CD4-positive, alpha-beta T cell treated with Interleukin-10 for 1 hour (primary cell): ENCODE data around the gene SOCS1.

Experiments
- DNase-seq: peaks from one replicate; pipeline ENCODE4 v3.0.0-alpha.2; 2020

Gene SOCS1

GRCh38 chr16:11242658-11243057 is 13.3 kb downstream of the SOCS1 start:
- DNase-seq = no peak

GRCh38 chr16:11241480-11242204 is 14.4 kb downstream of the SOCS1 start:
- no peak for DNase-seq

- DNase-seq = peak; percentile 29
Observed at GRCh38 chr16:11240636-11241473, 15.1 kb downstream of the SOCS1 start.

GRCh38 chr16:11239644-11240632 is 16.1 kb downstream of the SOCS1 start:
- no peak for DNase-seq

DNA sequence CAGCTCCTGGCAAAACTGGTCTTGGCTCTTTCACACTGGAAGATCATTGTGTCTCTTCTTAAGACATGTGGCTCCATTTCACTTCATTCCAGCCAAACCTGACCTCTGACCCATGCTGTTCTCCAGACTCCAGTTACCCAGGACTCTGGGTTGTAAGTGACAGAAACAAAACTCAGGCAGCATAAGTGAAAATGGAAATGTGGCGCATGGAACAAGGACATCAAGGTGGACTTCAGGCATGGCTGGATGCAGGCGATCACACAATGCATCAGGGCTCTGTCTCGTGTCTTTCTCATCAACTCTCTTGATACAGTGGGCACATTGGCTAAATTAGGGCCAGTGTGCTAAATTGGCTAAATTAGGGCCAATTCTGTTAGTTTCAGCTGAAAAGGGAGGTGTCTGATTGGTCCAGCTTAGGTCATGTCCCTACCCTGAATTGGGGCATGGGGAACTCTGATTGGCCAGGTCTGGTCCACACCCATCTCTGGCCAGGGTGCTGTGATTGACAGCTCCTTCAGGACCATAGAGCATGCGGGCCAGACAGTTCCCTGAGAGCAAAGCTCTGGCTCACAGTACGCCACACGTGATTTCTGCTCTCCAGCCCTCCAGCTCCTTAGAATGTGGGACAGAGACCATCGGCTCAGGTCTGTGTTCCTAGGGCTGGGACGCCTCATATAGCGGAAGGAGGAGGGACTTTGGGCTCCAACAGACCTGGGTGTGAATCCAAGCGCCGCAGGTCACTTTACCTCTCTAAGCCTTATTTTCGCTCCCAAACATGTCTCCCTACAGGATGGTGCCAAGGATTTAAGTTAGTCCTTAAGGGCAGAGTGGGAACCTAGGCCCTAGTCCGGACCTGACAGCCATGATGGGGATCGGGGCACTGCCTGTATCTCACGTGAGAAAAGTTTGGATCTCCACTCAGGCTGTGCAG is 17.5 kb downstream of the SOCS1 start:
- DNase-seq = no peak

DNA sequence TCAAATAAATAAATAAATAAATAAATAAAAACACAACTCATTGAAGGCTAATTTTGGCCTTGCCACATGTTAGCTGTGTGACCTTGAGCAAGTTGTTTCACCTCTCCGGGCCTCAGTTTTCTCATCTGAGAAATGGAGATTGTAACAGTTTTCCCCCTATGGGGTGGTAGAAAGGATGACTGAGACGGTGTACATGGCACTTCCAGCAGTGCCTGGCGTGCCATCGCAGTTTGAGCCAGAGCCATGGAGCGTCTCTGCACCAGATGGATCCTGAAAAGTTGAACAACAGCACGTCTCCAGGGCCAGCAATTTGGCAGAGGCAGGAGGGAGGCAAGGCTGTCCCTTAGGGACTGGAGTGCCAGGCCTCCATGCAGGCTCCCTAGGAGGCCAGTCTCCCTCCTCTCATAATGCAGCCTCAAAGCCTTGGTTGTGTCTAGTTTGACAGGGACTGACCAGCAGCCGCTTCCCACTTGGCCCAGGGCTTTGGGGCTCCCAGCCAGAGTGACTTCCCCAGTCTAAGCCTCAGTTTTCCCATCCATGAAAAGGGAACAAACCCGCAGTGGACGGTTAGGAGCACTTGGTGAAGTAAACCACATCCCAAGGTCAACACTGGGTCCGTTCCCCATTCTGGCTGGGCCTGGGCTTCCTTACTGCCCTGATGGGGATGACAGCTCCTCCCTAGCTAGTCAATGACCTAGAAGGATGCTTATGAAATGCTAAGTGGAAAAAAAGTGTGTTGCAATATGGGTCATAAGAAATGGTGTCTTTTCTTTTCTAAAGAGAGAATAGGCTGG is 19.3 kb downstream of the SOCS1 start:
- DNase-seq = no peak

DNA sequence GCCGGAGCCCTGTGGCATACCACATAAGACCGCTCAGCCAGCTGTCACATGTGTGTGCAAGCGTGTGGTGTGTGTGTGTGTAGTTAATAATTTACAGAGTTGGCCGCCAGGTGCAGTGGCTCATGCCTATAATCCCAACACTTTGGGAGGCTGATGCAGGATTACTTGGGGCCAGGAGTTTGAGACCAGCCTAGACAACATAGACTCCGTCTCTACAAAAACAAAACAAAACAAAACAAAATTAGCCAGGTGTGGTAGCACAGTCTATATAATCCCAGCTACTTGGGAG is 20.4 kb downstream of the SOCS1 start:
- DNase-seq = no peak

DNA sequence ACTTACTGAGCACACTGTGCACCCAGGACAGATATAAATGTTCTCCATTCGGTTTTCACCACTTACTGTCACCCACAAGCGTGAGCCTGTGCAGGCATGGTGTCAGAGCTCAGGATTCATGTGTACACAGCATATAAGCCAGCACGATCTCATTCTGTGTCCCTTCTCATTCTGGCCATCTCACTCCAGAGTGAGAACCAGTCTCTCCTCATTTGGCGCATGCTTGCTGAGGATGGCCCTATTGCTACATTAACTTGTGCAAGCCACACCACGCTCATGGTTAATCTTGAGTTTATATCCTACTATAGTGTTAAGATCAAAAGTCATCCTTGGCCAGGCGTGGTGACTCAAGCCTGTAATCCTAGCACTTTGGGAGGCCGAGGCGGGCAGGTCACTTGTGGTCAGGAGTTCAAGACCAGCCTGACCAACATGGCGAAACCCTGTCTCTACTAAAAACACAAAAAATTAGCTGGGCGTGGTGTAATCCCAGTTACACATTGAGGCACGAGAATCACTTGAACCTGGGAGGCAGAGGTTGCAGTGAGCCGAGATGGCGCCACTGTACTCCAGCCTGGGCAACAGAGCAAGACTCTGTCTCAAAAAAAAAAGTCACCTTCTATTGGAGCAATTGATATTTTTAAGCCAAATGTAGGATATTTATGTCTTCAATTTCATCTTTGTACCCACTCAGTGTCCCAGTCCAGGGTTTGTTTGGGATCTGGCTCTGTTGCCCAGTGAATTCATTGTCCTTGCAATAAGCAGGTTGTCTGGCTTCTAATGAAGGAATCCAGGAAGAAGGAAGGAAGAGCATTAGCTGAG is 20.9 kb downstream of the SOCS1 start:
- no peak for DNase-seq

- peak; percentile 67 for DNase-seq
Observed at GRCh38 chr16:11233727-11234376, 22.2 kb downstream of the SOCS1 start.

GRCh38 chr16:11232852-11233726 is 22.9 kb downstream of the SOCS1 start:
- DNase-seq = peak; percentile 93

- DNase-seq = no peak
Observed at GRCh38 chr16:11232302-11232851, 23.6 kb downstream of the SOCS1 start.

GRCh38 chr16:11231367-11231970 is 24.5 kb downstream of the SOCS1 start:
- DNase-seq = no peak

DNA sequence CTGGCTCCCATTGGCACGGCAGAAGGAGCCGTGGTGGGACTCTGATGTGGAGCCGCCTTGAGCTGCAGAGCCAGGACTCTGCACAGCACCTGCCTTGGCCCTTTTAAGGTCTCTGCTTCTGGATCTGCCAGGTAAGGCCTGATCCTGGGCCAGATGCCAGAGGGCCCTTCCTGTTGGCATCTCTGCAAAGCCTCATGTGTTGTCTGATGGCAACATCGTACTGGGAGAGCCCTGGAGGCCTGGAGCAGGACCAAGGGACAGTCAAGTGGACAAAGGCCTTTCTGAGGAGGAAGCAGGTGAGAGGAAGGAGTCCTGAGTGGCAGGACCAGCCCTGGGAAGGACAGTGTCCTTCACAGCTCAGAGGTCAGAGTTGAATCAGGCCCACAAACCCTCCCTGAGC is 26.1 kb downstream of the SOCS1 start:
- DNase-seq = no peak

DNA sequence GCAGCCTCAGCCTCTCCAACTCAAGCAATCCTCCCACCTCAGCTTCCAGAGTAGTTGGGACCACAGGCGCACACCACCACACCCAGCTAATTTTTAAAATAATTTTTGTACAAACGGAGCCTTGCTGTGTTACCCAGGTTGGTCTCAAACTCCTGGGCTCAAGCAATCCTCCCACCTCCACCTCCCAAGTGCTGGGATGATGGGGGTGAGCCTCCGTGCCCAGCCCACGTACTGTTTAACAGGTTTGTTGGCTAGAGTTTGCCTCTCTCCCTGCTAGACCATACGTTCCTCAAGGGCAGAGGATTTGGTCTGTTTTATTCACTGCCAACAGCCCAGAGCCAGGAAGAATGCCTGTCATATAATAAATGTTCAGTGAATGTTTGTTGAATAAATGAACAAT is 26.6 kb downstream of the SOCS1 start:
- no peak for DNase-seq

DNA sequence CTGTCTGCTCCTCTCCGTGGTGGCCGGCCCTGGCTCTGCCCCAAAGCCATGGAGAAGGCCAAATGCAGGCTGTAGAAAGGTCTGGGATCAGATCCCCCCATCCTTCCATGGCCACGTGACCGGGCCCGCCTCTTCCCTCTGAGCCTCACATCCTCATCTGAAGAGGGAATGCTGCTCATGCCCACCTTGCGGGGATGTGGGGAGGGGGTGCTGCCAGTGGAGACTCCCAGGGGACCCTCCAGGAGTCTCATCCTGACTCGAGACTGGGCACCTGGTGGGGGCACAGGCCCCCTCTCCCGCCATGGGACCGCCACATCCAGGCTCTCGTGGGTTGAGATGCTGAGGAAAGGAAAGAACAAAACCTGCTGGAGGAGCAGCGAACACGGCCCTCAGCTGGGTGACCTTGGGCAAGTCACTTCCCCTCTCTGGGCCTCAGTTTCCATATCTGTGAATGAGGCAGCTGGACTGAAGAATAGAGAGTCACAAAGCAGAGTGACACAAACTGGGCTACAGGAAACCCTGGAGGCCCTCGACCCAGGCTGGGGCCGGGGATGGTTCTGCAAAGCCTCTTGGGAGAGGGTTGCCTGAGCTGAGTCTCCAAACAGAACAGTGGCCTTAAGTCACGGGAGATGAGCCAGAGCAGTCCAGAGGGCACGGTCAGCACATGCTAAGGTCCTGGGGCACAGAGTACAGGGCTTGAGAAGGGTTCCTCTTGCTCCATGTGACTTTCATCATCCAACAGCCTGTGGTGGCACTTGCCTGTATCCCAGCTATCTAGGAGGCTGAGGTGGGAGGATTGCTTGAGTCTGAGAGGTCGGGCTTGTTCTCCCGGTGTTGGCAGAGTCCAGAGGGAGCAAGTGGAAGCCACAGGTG is 30.1 kb downstream of the SOCS1 start:
- DNase-seq = no peak

DNA sequence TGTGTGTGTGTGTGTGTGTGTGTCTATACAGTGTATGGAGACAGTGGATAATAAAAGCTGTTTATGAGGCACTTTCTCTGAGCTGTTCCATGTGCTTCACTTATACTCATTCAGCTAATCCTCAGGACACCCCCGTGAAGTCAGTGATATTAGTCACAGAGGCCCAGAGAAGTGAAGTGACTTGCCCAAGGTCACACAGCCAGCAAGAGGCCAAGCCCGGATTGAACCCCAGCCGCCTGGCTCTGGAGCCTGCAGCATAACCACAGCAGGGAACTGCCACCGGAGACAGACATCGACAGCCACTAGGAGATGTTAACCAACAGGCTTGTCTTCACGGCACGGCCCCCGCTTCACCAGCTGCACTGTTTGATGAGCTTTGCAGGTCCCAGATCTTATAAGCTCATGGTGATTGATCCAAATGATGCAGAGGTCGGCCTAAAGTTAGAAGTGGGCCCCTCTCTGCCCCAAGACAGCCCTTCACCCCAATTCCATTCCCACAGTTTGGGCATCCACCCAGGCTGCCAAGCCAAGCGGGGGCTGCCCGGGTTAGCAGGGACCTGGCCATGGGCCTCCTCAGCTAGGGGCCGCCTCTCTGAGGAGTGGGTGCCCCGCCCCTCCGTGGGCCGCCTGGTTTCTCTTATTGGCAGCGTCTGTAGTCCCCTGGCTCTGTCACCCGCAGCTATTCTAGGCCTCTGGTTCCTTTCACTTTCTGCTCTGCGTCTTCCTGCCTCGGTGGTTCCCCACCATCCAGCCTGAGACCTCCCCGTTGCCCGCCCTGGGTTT is 30.9 kb downstream of the SOCS1 start:
- DNase-seq = peak; percentile 89
